OCI-M2 (cell line): Measurements from ENCODE around the gene PTPN6.

ENCODE experiments used
- DNase-seq: peaks from one replicate; lab custom pipeline; 2025; ENCODE audit not compliant: unreplicated experiment; lab: John Stamatoyannopoulos, UW

Gene PTPN6

DNA sequence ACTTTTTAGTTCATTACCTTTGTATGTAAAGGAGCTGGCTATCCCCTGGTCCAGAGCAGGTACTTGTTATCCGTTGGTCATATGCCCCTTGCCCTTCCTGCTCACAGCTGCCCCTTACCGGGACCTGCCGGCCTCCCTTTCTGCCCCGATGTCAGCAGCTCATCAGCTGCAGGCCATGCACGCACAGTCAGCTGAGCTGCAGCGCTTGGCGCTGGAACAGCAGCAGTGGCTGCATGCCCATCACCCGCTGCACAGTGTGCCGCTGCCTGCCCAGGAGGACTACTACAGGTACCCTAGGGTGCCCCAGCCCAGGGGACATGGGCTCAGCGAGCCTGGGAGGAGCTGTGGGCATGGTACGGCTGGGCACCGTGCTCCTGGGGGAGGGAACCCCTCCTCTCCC is 9.9 kb upstream of the PTPN6 start:
- DNase-seq: no peak

DNA sequence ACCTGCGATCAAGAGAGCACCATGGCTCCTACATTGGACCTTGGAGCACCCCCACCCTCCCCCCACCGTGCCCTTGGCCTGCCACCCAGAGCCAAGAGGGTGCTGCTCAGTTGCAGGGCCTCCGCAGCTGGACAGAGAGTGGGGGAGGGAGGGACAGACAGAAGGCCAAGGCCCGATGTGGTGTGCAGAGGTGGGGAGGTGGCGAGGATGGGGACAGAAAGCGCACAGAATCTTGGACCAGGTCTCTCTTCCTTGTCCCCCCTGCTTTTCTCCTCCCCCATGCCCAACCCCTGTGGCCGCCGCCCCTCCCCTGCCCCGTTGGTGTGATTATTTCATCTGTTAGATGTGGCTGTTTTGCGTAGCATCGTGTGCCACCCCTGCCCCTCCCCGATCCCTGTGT is 9.4 kb upstream of the PTPN6 start:
- DNase-seq: no peak

DNA sequence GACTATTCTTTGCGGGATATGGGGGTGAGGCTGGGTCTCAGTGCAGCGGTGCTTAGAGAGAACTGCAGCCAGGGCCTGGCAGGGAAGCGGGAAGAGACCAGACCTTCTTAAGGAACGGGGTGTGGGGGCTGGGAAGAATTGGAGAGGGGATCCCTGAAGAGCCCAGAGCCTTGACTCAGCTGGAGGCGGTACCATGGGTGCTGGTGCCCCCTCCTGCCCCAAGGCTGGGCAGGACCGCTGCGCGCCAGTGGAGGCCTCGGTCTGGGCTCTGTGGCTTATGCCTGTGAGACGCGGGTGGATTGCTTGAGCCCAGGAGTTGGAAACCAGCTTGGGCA is 8.9 kb upstream of the PTPN6 start:
- no peak for DNase-seq

DNA sequence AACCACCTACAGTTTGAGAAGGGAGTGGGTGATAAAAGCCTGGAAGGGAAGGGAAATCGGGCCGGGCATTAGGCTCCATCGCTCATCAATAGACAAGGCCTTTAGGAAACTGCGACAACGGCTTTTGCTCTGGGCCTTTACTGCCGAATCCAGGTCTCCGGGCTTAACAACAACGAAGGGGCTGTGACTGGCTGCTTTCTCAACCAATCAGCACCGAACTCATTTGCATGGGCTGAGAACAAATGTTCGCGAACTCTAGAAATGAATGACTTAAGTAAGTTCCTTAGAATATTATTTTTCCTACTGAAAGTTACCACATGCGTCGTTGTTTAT is 7.8 kb upstream of the PTPN6 start:
- DNase-seq: peak; percentile 97

DNA sequence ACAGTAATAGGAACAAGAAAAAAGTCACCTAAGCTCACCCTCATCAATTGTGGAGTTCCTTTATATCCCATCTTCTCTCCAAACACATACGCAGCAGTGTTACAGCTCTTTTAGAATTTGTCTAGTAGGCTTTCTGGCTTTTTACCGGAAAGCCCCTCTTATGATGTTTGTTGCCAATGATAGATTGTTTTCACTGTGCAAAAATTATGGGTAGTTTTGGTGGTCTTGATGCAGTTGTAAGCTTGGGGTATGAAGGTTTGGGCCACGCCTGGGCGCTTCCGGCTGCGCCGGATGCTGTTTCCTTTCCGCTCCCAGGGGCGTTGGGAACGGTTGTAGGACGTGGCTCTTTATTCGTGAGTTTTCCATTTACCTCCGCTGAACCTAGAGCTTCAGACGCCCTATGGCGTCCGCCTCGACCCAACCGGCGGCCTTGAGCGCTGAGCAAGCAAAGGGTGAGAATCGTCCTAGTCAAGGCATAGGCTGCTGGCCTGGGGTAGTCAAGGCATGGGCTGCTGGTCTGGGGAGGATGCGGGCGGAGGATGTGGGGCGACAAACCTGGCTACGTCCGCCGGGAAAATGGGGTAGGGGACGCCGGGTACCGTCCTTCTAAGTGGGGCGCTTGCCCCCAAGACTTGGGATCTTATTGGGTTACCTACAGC is 7.3 kb upstream of the PTPN6 start, which contains the start of the genes C12orf57 and RNU7-1:
C12orf57 (plus strand) TSS at position 301 of the 659 bp plus-strand sequence; CDS start at position 401, 100 bp downstream.
RNU7-1 (plus strand) TSS at position 95 of the 659 bp plus-strand sequence.
- DNase-seq: peak; percentile 97

DNA sequence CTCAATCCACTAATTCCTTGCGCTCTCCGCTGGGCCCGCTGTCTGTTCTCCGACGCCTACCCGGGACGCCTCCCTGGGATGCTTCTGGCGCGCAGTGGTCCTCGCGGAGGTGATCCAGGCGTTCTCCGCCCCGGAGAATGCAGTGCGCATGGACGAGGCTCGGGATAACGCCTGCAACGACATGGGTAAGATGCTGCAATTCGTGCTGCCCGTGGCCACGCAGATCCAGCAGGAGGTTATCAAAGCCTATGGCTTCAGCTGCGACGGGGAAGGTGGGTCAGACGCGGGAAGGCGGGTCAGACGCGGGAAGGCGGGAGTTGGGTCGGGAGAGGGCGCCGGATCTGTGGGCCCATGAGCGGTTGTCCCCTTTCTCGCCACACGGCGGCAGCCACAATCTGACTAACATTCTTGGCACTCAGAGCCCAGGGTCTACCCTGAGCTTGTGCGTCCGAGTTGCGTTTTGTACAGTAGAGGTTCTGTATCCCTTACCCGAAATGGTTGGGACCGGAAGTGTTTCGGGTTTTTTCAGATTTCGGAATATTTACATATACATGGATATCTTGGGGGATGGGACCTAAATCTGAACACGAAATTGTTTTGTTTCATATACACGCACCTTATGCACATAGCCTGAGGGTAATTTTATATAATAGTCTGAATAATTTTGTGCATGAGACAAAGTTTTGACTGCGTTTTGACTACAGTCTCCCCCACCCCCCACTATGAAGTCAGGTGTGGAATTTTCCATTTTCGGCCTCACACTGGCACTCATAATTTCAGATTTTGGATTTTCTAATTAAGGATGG is 6.6 kb upstream of the PTPN6 start:
- peak; percentile 49 for DNase-seq

DNA sequence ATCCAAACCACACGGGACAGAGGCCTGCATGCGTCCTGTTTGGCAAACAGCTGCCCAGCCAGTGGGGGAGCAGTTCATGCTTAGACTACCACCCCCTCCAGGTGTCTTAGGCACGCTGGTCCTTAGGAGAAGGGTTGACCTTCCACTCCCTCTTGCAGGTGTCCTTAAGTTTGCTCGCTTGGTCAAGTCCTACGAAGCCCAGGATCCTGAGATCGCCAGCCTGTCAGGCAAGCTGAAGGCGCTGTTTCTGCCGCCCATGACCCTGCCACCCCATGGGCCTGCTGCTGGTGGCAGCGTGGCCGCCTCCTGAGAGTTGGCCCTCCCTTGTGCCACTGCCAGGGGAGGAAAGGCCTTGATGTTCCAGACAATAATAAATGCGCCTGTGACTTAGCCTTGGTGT is 5.5 kb upstream of the PTPN6 start:
- no peak for DNase-seq

DNA sequence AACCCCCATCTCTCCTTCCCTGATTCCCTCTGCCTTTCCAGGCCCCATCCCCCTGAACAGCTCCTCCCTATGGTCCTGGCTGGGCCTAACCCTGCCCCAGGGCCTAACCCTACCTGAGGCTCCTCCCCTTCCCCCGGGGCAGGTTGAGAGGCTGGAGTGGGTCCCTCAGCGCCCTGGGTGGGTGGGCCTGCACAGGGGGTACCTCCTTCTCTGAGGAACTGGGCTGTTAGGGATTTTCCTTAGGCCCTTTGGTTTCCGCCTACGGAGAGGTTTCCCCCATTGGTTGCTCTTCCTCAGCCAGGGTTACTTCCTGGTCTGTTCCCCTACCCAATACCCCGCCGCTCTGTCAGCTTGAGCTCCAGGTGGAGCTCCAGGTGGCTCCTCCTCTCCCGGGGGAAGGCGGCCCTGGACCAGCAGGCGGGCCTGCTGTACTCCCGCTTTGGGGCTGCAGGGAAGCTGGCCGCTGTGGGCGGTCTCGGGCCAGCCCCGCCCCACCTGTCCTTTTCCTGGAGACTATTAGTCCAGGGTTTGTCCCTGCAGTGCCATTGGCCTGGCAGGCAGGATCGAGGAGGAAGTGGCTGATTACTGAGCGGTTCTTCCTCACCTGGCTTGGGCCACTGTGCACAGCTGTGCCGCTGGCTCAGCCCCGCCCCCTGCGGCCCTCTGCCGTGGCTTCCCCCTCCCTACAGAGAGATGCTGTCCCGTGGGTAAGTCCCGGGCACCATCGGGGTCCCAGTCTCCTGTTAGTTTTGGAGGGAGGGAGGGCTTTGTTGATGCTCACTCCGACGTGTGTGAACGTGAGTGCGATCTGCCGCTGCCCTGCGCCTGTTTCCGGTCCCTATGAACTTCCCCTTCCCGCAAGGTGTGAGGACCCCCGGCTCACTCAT is 4.9 kb upstream of the PTPN6 start:
- no peak for DNase-seq

DNA sequence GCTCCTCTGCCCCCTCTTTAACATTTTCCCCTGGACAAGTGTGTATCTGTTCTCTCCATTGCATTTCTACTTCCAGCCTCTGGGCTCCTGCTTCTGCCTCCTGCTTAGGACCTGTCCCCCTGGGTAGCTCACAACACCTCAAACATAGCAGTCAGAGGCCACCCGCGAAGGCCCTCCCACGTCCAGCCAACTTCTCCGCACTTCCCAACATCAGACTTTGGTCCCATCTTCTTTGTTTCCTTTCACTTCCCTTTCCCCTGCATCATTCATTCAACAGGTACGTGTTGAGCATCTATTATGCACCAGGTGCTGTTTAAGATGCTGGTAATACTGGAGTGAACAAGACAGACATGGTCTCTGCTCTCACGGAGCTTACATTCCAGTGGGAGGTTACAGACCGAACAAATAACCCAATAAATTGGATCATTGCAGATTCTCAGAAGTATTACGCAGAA is 4.2 kb upstream of the PTPN6 start:
- no peak for DNase-seq

DNA sequence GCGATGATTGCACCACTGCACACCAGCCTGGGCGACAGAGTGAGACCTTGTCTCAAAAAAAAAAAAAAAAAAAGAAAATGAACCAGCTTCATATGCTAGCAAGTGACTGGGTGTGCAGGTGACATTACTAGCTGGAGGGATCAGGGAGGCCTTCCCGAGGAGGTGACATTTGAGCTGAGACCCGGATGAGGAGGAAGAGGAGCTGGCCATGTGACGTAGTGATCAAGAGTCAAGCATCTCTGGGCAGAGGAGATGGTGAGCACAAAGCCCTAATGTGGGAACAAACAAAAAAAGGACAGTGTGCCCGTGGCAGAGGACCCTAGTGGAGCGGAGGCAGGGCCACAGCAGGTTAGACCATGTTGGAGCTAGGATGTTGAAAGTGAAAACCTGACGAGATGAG is 3.5 kb upstream of the PTPN6 start:
- no peak for DNase-seq

DNA sequence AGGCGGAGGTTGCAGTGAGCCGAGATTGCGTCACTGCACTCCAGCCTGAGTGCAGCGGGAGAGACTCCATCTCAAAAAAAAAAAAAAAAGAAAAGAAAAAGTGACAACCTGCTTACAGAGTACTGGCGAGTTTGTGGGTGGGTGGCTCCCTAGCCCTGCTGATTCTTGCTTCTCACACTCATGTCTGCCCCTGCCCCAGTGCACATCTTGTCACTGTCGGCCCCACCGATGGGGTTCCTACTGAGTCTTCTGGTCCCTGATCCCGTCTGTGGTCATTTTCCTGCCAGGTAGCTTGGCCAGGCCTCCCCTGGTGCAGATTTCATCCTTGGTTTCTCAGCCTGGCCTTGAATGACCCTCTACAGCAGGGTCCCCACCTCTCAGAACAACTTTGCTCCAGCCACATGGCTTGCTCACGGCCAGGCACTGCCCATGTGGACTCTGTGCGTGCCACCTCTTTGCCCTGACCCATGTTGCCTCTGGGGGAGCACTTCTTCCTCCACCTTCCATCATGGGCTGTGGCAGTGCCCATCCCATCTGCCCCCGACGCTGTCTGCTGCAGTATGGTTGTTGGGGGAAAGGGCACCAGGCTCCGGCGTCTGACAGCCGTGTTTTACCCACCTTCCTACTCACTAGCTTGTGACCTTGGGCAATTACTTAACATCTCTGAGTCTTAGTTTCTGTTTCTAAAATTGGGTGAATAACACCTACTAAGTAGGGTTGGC is 2.1 kb upstream of the PTPN6 start:
- DNase-seq: no peak

DNA sequence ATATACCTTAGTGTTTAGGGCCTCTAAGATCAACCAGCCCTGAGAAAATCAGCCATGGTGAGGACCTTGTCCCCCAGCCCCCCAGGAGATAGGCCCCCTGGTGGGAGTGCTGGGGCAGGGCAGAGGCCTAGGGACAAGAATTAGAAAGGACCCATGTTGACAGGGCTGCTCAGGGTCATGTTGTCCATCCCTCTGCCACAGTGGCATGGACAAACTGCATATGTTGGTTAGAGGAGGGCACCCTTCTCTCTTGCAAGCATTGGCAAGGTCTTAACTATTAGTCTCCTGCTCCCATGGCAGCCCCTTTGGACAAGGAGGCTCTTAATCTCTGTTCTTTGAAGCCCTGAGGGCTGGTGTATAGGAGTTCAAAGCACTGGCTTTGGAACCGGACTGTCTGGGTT is 755 bp upstream of the PTPN6 start:
- DNase-seq: no peak

DNA sequence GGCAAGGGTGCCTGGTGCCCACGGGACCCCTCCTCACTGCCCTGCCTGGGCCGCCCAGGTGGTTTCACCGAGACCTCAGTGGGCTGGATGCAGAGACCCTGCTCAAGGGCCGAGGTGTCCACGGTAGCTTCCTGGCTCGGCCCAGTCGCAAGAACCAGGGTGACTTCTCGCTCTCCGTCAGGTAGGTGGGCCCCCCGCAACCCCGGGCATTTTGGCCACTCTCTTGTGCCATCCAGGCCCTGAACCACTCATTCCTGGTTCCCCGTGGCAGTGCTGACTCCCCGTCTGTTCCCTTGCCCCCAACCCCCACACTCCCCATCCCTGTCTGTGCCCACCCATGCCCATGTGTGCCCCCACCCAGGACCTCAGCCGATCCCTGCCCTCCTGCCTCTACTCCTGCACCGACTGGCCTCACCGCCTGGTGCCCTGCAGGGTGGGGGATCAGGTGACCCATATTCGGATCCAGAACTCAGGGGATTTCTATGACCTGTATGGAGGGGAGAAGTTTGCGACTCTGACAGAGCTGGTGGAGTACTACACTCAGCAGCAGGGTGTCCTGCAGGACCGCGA is 480 bp downstream of the PTPN6 start:
- DNase-seq: no peak

DNA sequence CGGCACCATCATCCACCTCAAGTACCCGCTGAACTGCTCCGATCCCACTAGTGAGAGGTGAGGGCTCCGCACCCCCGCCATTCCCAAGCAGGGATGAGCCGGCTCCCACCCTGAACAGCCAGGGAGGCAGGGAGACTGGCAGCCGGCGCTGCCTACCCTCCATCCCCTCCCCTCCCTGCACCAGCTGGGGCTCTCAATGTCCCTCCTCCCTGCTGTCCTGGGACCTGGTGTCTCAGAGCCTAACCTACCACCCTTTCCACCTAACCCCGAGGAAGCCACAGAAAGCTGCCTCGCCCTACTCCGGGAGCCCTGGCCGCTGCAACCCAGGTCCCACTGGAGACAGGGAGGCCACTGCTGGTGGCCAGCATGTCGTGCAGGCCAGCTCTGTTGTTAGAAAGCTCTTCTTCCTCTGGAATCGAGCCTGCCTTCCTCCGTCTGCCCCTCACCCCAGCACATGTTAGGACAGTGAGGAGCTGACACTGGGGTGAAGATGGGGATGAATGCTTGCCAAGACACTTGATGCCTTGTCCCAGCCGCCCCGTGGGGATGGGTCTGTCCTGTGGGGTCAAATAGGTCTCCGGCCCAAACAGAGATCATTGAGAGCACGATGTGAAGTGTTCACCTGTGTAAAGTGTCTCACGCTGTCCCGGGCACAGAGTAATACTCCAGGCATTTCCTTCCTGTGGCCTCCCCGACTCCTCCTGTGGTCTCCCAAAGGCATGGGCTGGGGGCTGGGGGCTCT is 1.1 kb downstream of the PTPN6 start:
- DNase-seq: no peak

DNA sequence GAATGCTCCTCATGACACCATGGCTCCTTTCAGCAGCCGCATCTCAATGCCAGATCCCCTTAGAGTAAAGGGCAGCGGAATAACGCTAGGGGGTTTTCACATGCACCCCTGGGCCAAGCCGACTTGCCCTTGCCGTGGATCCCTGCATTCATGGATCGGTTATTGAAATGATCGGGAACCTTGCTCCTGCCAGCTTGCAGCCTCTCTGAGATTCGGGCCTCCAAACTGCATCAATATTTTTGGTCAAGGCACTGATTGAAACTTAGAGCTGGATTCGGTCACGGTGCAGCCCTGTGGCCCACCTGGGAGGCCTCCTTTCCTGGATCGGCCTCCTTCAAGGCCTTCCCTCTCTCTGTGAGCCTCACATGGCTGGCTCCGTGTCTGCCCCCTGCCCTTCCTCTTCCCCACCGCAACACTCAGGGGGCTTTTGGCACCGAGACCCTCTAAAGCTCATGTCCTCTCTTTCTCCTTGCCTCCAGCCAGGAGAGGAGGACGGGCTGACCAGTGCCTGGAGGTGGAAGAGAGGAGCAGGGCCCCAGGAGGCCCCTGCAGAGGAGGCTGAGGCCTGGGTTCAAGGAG is 1.8 kb downstream of the PTPN6 start:
- DNase-seq: no peak

DNA sequence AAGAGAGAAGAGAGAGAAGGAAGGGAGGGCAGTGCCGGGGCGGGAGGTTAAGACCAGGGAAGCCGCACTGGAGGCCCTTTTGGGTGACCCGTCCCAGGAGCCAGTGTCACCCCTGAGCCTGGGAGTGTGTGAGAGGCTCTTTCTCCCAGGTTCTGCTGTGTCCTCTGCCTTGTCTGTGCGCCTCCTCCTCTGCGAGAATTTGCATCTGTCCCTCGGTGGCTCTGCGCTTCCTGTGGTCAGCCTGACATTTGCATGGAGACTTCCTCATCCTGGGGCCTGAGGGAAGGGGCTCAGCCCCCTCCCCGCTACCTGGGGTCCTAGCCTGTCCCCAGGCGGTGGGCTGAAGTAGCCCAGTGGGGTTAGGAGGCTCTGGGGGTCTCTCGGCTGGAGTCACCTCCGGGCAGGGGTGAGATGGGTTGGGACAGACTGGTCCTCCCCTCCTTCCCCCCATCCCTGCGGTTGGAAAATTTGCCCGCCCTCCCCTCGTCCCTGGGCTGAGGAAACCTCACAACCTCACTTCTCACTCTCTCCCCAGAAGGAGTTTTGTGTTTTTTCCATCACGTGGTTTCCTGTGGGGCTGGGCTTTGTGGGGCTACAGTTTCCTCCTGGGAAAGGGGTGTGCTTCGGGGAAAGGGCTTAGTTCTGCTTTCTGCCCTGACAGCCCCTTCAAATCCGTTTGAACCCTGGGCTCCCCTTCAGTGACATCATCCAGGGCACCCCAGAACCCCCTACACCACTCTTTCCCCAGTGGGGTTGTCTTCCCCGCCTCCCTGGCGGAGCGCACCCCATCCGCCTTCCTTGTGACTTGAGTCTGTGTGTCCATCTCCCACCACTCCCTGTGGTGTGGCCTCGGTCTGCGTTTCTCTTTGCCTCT is 2.5 kb downstream of the PTPN6 start:
- peak; percentile 52 for DNase-seq

DNA sequence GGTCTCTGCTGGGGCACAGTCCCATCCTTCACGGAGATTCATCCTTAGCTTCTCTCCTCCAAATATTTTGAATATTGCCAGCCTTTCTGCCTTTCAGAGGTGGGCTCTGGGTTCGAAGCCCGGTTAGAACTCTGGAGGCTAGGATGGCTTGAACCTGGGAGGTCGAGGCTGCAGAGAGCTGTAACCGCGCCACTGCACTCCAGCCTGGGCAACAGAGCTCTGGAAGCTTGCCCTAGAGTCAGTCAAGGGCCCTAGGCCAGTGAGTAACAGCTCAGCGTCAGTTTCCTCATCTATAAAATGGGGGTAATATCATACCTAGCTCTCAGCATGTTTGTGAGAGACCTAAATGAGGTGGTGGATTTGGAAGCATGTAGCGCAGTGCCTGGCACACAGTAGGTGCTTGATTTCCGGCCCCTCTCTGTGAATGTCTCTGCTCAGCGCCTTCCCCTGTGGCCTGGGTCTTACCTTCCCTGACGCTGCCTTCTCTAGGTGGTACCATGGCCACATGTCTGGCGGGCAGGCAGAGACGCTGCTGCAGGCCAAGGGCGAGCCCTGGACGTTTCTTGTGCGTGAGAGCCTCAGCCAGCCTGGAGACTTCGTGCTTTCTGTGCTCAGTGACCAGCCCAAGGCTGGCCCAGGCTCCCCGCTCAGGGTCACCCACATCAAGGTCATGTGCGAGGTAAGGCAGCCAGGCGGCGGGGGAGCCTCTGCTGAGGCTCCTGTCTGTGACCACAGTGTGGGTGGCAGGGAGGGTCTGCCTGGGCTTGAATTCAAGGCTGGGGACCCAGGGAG is 3.4 kb downstream of the PTPN6 start:
- DNase-seq: no peak
